H1 (cell line): Measurements from ENCODE around the gene STEAP4. TPM values are rescaled to one million over a fixed set of nuclear protein-coding genes. Genes with fewer than 3 reads are reported as not detected.

Experiments
- JUND ChIP-seq: IDR thresholded peaks from 2 replicates; pipeline ENCODE4 v1.6.1; 2011; ENCODE audit warnings: mild to moderate bottlenecking, improper control_type of control experiment, low read length
- ZNF274 ChIP-seq: IDR thresholded peaks from 2 replicates; pipeline ENCODE4 v1.7.0; 2012; ENCODE audit warnings: low read length, borderline replicate concordance; ENCODE audit errors: extremely low read depth
- polyA plus RNA-seq, 7 experiments: library from polyadenylated mRNA; depleted of rRNA in 3 of 7; stranded (reverse) in 5 of 7; unstranded in 2 of 7; fragments of >200 nt in 5 of 7; fragments of 200-250 nt in 2 of 7; gene quantifications; 1 replicate in 5 of 7; 2 replicates in 1 of 7; 4 replicates in 1 of 7; pipeline versions ENCODE4 v1.2.1 to v1.2.3, GENCODE V29; 2011 to 2013; ENCODE audit warnings: missing spikeins in 2 of 7, mixed read lengths in 2 of 7
- total RNA-seq: library from RNA; stranded (reverse); fragmentation: NEBNext Ultra II Directional; extraction: Animal tissue kit (Norgen Biotek cat#: 25700); gene quantifications from 2 replicates; pipeline ENCODE4 v1.2.1, GENCODE V29; 2021

STEAP4 gene
- total and polyA plus RNA-seq, 2 of the 8 experiments (the other 6 are each of a cell fraction or from before 2014, with no cell fraction given): under 0.01 TPM; not detected in 1

- TF ChIP-seq ZNF274 (no peak), JUND (no peak)
- TF ChIP-seq, all 59 proteins: peak for 0
These were observed 3.1 kb upstream of the STEAP4 start (continued) for GRCh38 chr7:88309819-88310218.
